ENCODE data around the gene OR11A1. TPM values are rescaled to one million over a fixed set of nuclear protein-coding genes. Genes with fewer than 3 reads are reported as not detected.
"Not testable (repeated sequence)": the region's sequence is repeated elsewhere in the genome, so short reads cannot be mapped to it uniquely, and the experiment has no call there.

Gene OR11A1
- total RNA-seq, 1 donor from 2014 or later = not detected

DNA sequence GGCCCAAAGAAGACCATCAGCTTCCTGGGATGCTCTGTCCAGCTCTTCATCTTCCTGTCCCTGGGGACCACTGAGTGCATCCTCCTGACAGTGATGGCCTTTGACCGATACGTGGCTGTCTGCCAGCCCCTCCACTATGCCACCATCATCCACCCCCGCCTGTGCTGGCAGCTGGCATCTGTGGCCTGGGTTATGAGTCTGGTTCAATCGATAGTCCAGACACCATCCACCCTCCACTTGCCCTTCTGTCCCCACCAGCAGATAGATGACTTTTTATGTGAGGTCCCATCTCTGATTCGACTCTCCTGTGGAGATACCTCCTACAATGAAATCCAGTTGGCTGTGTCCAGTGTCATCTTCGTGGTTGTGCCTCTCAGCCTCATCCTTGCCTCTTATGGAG is 5.2 kb upstream of the OR11A1 start:
- Mint-ChIP-seq H3K9me3 (ENCODE audit: low read depth) (no peaks in the 10 kb centered on the region), H3K27me3 (peaks cover 23% of the 10 kb centered on the region), H3K4me1 (ENCODE audit: low read depth) (peaks cover 4% of the 10 kb centered on the region), H3K27ac (no peak overlapping the region), H3K36me3 (ENCODE audit: insufficient read depth) (no peaks in the 10 kb centered on the region), H3K4me3 (ENCODE audit: low read depth) (no peak overlapping the region)
- DNase-seq (ENCODE audit: low spot score, unreplicated experiment) = no peak
- TF ChIP-seq, protein P1, sequence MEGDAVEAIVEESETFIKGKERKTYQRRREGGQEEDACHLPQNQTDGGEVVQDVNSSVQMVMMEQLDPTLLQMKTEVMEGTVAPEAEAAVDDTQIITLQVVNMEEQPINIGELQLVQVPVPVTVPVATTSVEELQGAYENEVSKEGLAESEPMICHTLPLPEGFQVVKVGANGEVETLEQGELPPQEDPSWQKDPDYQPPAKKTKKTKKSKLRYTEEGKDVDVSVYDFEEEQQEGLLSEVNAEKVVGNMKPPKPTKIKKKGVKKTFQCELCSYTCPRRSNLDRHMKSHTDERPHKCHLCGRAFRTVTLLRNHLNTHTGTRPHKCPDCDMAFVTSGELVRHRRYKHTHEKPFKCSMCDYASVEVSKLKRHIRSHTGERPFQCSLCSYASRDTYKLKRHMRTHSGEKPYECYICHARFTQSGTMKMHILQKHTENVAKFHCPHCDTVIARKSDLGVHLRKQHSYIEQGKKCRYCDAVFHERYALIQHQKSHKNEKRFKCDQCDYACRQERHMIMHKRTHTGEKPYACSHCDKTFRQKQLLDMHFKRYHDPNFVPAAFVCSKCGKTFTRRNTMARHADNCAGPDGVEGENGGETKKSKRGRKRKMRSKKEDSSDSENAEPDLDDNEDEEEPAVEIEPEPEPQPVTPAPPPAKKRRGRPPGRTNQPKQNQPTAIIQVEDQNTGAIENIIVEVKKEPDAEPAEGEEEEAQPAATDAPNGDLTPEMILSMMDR (IDR thresholded peaks at IDR 0.05; ENCODE audit: unreplicated experiment) = no peak

DNA sequence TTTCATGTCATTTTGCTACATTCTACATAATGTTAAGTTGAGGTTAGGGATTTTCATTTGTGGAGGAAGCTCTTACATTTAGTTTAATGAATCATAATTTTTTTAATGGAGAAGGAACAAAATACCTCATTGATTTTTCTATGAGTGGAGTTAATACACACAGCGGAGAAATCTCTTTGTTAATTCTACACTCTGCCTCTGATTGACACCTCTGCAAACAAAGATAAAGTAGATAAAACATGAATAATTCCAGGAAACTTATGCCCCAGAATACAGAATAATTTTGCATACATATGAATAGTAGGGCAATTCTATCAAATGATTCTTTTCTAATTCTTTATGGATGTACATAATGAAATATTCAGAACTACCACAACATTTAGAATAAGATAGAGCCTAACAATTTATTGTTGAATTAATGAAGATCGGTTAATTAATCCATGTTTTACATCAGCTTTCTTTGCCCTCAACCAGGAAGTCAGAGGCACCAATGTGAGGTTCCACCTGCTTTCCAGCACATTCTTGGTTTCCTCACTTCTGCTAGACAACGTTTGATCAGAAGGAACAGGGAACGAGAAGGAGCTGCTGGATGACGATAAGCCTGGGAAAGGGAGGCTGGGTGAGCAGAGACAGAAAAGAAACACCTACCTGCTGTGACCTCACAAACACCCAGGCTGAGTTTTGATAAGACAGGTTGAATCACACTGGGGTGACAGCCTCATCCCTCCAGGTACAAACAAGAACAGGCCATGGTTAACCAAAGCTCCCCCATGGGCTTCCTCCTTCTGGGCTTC is 4.3 kb upstream of the OR11A1 start:
- peaks cover 4% of the 10 kb centered on the region for H3K4me1 Mint-ChIP-seq (ENCODE audit: low read depth)
- TF ChIP-seq, protein P1 (IDR thresholded peaks at IDR 0.05; ENCODE audit: unreplicated experiment) = no peak
- H3K4me3 Mint-ChIP-seq (ENCODE audit: low read depth) = no peak overlapping the region
- no peaks in the 10 kb centered on the region for H3K9me3 Mint-ChIP-seq (ENCODE audit: low read depth)
- DNase-seq (ENCODE audit: low spot score, unreplicated experiment) = no peak
- H3K36me3 Mint-ChIP-seq (ENCODE audit: insufficient read depth) = no peaks in the 10 kb centered on the region
- H3K27ac Mint-ChIP-seq = no peak overlapping the region
- peaks cover 22% of the 10 kb centered on the region for H3K27me3 Mint-ChIP-seq

DNA sequence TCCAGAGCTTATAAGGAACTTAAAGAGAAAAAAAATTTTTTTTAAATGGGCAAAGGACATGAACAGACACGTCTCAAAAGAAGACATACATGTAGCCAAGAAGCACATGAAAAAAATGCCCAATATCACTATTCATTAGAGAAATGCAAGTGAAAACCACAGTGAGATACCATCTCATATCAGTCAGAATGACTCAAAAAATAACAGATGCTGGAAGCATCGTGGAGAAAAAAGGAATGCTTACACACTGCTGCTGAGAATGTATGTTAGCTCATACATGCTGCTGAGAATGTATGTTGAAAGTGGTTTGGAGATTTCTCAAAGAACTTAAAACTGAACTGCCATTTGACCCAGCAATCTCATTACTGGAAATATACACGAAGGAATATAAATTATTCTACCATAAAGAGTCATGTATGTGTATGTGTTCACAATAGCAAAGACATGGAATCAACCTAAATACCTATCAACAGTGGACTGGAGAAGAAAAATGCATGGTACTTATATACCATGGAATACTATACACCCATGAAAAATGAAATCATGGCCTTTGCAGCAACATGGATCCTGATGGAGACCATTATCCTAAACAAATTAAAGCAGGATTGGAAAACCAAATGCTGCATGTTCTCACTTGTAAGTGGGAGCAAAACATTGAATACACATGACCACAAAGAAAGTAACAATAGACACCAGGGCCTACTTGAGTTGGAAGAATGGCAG is 5.2 kb downstream of the OR11A1 start:
- H3K4me1 Mint-ChIP-seq (ENCODE audit: low read depth) = no peaks in the 10 kb centered on the region
- H3K9me3 Mint-ChIP-seq (ENCODE audit: low read depth) = no peaks in the 10 kb centered on the region
- H3K4me3 Mint-ChIP-seq (ENCODE audit: low read depth) = no peak overlapping the region
- TF ChIP-seq, protein P1 (IDR thresholded peaks at IDR 0.05; ENCODE audit: unreplicated experiment) = no peak
- no peak overlapping the region for H3K27ac Mint-ChIP-seq
- H3K27me3 Mint-ChIP-seq = peaks cover 8% of the 10 kb centered on the region
- H3K36me3 Mint-ChIP-seq (ENCODE audit: insufficient read depth) = no peaks in the 10 kb centered on the region
- DNase-seq (ENCODE audit: low spot score, unreplicated experiment) = no peak

DNA sequence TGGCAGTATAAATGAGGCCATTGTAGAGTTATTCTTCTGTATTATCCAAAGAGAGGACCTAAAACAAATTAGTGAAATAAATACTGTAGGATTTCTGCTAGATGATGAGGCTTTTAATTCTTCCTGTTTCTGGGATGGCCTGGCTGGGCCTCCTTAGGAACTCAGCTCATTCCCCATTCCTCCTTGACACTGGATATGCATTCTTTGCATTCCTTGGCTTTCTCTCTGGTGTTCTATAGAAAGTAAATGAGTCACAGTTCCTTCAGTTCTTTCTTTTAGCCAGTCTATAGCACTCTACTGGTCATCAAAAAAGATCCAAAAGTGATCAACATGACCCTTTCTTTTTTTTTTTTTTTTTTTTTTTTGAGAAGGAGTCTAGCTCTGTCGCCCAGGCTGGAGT is 9.2 kb downstream of the OR11A1 start:
- TF ChIP-seq, protein P1 (IDR thresholded peaks at IDR 0.05; ENCODE audit: unreplicated experiment) = no peak
- H3K9me3 Mint-ChIP-seq (ENCODE audit: low read depth) = peaks cover 8% of the 10 kb centered on the region
- DNase-seq (ENCODE audit: low spot score, unreplicated experiment) = no peak
- no peak overlapping the region for H3K4me3 Mint-ChIP-seq (ENCODE audit: low read depth)
- H3K27ac Mint-ChIP-seq = no peak overlapping the region
- peaks cover 9% of the 10 kb centered on the region for H3K27me3 Mint-ChIP-seq
- H3K4me1 Mint-ChIP-seq (ENCODE audit: low read depth) = no peaks in the 10 kb centered on the region
- H3K36me3 Mint-ChIP-seq (ENCODE audit: insufficient read depth) = no peaks in the 10 kb centered on the region

DNA sequence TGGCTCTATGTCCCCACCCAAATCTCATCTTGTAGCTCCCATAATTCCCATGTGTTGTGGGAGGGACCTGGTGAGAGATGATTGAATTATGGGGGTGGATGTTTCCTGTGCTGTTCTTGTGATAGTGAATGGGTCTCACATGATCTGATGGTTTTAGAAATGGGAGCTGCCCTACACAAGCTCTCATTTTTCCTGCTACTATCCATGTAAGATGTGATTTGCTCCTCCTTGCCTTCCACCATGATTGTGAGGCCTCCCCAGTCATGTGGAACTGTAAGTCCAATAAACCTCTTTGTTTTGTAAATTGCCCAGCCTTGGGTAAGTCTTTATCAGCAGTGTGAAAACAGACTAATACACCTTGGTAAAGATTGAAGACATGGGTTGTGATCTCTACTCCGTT is 12.8 kb downstream of the OR11A1 start:
- H3K27ac Mint-ChIP-seq; H3K4me3 Mint-ChIP-seq (ENCODE audit: low read depth); H3K9me3 Mint-ChIP-seq (ENCODE audit: low read depth); H3K4me1 Mint-ChIP-seq (ENCODE audit: low read depth); DNase-seq (ENCODE audit: low spot score, unreplicated experiment); H3K36me3 Mint-ChIP-seq (ENCODE audit: insufficient read depth): not testable (repeated sequence)
- peaks cover 28% of the 10 kb centered on the region for H3K27me3 Mint-ChIP-seq

Data from progenitor cell of endocrine pancreas (in vitro differentiated cells).